Activated T-cell treated with anti-CD3 and anti-CD28 coated beads, Interleukin-2, amount 50 U/mL, for 4 hours (primary cell): ENCODE measurements around the gene TTLL4. TPM values are rescaled to one million over a fixed set of nuclear protein-coding genes. Genes with fewer than 3 reads are reported as not detected.

Source experiments
- ATAC-seq, 2 donors: fragments of 200-7000 bp; cut with Tn5 transposase; one replicate each; pipeline ENCODE4 v1.10.0; 2021
- DNase-seq: peaks from one replicate; pipeline ENCODE4 v3.0.0-alpha.2; 2020
- H3K27me3 Mint-ChIP-seq: one replicate; pipeline ENCODE4 v1.8.0; 2021; ENCODE audit warnings: low read depth, mixed read lengths
- H3K36me3 Mint-ChIP-seq: one replicate; pipeline ENCODE4 v1.8.0; 2022; ENCODE audit warnings: mixed read lengths; ENCODE audit not compliant: insufficient read depth
- H3K4me1 Mint-ChIP-seq: one replicate; pipeline ENCODE4 v1.8.0; 2021; ENCODE audit warnings: low read depth, mixed read lengths
- H3K4me3 Mint-ChIP-seq: one replicate; pipeline ENCODE4 v1.8.0; 2021; ENCODE audit warnings: mild to moderate bottlenecking, moderate library complexity, mixed read lengths
- H3K9me3 Mint-ChIP-seq: one replicate; pipeline ENCODE4 v1.8.0; 2021; ENCODE audit warnings: mixed read lengths
- total RNA-seq, 3 donors: library from RNA; stranded (reverse); gene quantifications; one replicate each; pipeline ENCODE4 v1.2.1, GENCODE V29; 2021

TTLL4 gene
- total RNA-seq, 3 donors from 2014 or later = 44.2 to 53.0 (median 52.5) TPM

DNA sequence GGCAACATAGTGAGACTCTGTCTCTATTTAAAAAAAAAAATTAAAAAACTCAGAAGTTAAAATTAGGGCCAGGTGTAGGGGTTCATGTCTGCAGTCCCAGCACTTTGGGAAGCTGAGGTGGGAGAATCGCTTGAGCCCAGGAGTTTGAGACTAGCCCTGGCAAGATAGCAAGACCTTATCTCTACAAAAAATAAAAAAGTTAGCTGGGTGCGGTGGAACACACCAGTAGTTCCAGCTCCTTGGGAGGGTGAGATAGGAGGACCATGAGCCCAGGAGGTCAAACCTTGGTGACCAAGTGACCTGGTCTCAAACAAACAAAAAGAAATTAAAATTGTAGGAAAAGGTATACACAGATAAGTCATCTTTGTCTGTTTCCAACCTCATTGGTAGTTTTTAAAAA is 11.3 kb downstream of the TTLL4 start:
- Mint-ChIP-seq H3K27me3 (no peaks in the 10 kb centered on the region), H3K4me3 (no peak overlapping the region), H3K9me3 (peaks cover 7% of the 10 kb centered on the region), H3K36me3 (peaks cover 14% of the 10 kb centered on the region), H3K4me1 (peaks cover 13% of the 10 kb centered on the region)
- no peak for ATAC-seq
- no peak for DNase-seq

DNA sequence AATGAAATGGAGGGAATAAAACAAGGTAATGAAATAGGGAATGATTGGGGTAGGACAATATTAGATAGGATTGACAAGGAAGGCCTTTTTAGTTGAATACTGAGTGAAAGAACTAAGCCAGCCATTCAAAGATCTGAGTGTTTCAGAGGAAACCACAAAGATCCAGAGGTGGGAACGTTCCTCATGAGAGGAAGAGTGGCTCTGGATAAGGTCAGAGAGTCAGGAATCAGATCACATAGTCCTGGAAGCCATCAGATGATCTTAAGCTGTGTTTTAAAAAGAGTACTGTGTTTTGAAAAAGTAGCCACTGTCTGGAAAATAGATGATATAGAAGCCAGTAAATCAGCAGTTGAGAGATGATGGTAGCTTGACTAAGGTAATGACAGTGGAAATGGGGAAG is 11.8 kb downstream of the TTLL4 start:
- DNase-seq (no peak), ATAC-seq (no peak)
- Mint-ChIP-seq H3K4me1 (peaks cover 12% of the 10 kb centered on the region), H3K36me3 (peaks cover 14% of the 10 kb centered on the region), H3K4me3 (no peak overlapping the region), H3K9me3 (peaks cover 7% of the 10 kb centered on the region), H3K27me3 (no peaks in the 10 kb centered on the region)

DNA sequence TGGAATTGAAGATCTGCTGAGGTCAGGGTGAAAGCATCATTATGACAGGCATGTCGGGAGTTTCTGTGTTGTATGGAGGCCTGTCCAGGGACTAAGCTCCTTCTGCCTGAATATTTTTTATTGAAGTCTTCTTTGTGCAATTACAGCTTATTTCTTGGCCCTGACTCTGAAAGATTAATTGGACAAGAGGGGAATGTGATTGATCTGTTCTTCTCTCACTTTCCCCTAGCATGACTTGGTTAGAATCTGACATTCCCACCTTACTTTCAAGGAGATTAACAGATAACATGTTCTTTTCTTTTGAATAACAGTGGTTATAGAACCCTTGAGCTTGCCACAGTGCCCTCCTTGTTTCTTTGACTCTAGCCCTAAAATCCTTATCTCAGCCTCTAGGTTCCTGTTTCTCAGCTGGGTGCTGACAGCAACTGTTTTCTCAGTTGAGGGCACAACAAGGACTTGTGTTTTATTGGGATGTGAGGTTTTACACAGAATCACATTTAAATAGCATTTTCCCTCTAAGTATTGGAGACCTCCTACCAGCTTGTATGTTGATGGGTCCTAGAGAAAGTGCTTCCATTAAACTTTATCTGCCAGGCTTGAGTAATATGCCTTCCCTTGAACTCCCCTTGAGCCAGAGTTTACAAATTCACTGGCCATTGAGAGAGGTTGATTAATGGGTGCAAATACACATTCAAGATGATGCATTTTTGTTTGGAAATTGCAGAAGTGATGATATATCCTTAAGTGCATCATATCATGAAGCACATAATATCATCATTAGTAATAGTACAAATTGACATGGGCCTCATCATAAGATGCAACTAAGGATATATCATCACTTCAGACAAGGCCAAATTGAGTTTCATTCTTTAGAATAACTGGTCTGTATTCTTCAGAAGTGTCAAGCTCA is 12.5 kb downstream of the TTLL4 start:
- no peak for ATAC-seq
- Mint-ChIP-seq H3K36me3 (peaks cover 17% of the 10 kb centered on the region), H3K27me3 (no peaks in the 10 kb centered on the region), H3K9me3 (peaks cover 11% of the 10 kb centered on the region), H3K4me1 (peaks cover 11% of the 10 kb centered on the region), H3K4me3 (no peak overlapping the region)
- DNase-seq = no peak

DNA sequence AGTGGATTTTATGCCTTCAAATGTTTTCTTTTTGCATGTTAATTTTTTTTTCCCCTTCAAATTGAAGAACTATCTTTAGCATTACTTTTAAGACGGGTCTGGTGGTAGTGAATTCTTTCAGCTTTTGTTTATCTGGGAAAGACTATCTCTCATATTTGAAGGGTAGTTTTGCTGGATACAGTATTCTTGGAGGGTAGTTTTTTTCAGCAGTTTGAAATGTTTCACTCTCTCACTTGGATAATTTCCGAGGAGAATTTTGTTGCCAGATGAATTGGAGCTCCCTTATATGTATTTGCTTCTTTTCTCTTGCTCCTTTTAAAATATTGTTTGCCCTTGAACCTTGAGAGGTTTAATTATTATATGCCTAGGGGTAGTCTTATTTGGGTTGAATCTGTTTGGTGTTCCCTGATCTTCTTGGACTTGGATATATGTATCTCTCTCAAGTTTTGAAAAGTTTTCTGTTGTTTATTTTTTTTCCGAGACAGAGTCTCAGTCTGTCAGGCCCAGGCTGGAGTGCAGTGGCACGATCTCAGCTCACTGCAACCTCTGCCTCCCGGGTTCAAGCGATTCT is 15.5 kb downstream of the TTLL4 start:
- no peaks in the 10 kb centered on the region for H3K27me3 Mint-ChIP-seq
- DNase-seq = no peak
- H3K36me3 Mint-ChIP-seq = peaks cover 20% of the 10 kb centered on the region
- no peak for ATAC-seq
- peaks cover 11% of the 10 kb centered on the region for H3K9me3 Mint-ChIP-seq
- no peak overlapping the region for H3K4me3 Mint-ChIP-seq
- peaks cover 11% of the 10 kb centered on the region for H3K4me1 Mint-ChIP-seq

DNA sequence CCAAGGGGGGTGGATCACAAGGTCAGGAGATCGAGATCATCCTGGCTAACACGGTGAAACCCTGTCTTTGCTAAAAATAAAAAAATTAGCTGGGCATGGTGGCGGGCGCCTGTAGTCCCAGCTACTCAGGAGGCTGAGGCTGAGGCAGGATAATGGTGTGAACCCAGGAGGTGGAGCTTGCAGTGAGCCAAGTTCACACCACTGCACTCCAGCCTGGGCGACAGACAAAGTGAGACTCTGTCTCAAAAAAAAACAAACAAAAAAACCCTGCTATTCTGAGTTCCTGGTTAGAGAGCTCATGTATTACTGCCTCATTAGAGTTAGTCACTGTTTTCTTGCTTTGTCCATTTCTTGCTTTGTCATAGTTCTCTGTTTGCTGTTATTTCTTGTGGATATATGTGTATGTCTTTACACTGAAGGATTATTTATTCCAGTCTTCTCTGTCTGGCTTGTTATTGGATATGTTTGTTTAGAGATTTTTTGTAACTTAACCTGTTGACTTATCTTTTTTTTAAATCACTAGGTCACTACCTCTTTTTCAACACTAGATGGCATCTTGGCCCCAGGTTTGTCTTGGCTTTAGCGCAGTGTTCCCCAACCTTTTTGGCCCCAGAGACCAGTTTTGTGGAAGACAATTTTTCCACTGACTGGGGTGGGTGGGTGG is 17.0 kb downstream of the TTLL4 start:
- DNase-seq (no peak), ATAC-seq (no peak)
- Mint-ChIP-seq H3K4me3 (no peak overlapping the region), H3K27me3 (no peaks in the 10 kb centered on the region), H3K36me3 (peaks cover 23% of the 10 kb centered on the region), H3K9me3 (peaks cover 11% of the 10 kb centered on the region), H3K4me1 (peaks cover 14% of the 10 kb centered on the region)

DNA sequence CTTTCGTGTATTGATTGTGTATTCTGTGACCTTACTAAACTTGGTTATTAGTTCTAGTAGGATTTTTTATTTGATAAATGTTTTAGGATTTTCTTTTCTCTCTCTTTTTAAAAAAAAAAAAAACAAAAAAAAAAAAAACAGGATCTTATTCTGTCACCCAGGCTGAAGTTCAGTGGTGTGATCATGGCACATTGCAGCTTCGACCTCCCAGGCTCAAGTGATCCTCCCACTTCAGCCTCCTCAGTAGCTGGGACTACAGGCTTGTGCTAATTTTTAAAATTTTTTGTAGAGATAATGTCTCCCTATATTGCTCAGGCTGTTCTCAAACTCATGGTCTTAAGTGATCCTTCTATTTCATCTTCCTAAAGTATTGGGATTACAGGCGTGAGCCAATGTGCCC is 19.0 kb downstream of the TTLL4 start:
- DNase-seq = no peak
- Mint-ChIP-seq H3K36me3 (peaks cover 35% of the 10 kb centered on the region), H3K4me3 (no peak overlapping the region), H3K27me3 (no peaks in the 10 kb centered on the region), H3K9me3 (peaks cover 11% of the 10 kb centered on the region), H3K4me1 (peaks cover 21% of the 10 kb centered on the region)
- no peak for ATAC-seq

DNA sequence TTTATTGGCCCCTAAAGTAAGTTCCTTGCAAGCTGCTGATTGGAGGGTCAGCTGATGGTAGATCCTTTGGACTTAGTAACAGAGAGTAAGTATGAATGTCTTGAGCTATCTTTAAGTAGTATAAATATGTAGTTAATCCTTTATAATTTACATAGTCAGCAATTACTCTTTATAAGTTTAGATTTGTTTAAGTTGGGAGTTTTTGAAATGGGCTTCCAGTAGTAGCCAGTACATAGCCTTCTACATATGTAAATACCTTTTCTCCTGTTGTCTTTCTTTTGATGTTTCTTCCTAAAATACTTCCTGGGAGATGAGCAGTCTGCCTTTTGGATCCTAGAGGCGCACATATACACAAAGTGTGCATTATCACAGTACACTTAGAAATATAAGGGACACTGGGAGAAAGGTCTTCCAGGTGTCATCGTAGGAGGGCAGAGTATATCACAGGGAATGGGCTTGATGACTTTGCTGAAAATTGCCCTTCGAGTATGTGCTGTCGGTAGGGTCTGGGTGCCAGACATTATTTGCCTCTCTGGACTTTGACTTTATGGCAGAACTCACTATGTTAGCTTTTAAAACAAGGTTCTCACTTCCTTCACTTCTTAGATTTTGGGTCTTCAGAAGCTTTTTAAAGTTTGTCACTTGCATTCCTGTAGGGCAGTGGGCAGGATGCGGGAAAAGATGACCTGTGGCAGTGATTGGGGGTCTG is 21.6 kb downstream of the TTLL4 start:
- Mint-ChIP-seq H3K9me3 (peaks cover 4% of the 10 kb centered on the region), H3K4me1 (peaks cover 21% of the 10 kb centered on the region), H3K36me3 (peaks cover 31% of the 10 kb centered on the region), H3K27me3 (no peaks in the 10 kb centered on the region), H3K4me3 (no peak overlapping the region)
- ATAC-seq = no peak
- DNase-seq = no peak

DNA sequence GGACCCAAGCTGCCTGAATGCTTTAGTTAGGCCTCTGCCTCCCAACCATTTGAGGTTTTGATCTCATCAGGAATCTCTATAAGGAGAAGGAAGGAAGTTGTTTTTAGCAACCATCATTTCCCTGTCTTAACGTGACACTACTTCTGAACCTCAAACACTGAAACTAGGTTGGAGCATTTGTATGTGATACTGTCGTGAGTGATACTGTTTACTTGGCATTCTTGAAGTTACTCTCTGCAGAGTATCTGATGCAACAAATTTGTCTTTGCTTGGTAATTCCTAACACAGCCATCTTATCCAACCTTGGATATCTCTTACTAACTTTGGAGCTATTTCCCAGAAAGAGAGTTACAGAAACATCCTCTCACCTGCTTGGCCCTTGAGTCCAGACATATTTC is 22.1 kb downstream of the TTLL4 start:
- Mint-ChIP-seq H3K4me1 (peaks cover 20% of the 10 kb centered on the region), H3K4me3 (no peak overlapping the region), H3K27me3 (no peaks in the 10 kb centered on the region), H3K9me3 (peaks cover 2% of the 10 kb centered on the region), H3K36me3 (peaks cover 33% of the 10 kb centered on the region)
- ATAC-seq (no peak), DNase-seq (no peak)

DNA sequence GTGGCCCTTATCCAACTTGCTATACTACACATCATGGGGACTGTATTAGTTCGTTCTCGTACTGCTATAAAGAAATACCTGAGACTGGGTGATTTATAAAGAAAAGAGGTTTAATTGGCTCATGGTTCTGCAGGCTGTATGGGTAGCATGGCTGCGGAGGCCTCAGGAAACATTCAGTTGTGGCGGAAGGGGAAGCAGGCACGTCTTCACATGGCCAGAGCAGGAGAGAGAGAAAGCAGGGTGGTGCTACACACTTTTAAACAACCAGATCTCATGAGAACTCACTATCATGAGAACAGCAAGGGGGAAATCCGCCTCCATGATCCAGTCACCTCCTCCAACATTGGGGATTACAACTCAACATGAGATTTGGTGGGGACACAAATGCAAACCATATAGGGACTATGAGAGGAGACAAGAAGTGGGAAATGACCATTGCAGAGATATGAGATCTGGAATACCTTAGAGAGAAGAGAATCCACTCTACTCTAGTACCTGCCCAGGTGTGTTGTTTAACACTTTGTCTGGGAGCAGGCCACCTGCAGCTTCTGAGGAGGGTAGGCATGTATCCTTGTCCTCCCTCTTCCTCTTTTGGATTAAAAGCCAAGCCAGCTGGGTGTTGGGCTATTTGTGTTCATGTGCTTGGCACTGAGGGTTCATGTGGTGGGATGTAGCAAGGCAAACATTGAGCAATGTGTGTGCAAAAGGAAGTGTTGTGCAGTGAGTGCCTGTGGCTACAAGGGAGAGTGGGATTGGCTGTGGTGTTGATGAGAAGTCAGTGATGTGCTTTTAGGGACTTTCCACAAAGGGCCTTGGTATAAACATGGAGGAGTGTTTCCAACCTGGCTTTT is 22.8 kb downstream of the TTLL4 start:
- DNase-seq (no peak), ATAC-seq (peak; percentile 75 to 82)
- Mint-ChIP-seq H3K9me3 (no peaks in the 10 kb centered on the region), H3K4me3 (no peak overlapping the region), H3K27me3 (no peaks in the 10 kb centered on the region), H3K36me3 (peaks cover 38% of the 10 kb centered on the region), H3K4me1 (peaks cover 19% of the 10 kb centered on the region)

DNA sequence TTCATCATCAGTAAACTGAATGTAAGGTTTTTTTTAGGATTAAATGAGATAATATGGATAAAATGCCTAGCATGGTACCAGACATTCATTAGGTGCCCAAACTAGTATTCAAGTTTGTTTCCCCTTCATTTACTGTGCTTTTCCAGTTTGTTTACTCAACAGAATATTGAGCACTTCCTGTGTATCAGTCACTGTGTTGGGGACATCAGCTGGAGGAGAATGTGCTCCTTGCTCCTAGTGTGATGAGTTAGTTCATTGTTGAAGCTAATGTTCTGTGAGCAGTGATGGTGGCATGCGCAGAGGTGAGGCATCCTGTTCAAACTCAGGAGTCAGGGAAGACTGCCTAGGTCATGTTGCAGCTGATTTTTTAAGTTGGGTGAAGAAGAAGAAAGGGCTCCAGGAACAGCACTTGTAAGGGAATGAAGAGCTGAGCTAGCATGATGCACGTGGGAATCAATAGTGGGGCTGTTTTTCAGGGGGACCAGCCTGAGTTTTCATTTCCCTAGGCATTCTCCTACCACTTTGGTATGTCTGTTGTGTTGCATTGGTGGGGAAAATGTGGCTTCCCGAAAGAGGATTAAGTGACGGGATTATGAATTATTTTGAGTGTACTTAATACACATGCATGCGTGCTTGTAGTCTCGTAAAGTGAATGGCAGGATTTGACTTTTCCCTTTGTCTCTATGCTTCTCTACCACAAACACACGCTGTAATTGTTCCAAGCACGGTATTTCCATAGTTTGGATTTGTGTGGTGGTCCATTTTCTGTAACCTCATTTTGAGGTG is 23.7 kb downstream of the TTLL4 start:
- ATAC-seq (no peak), DNase-seq (no peak)
- Mint-ChIP-seq H3K9me3 (no peaks in the 10 kb centered on the region), H3K4me1 (peaks cover 19% of the 10 kb centered on the region), H3K36me3 (peaks cover 41% of the 10 kb centered on the region), H3K4me3 (no peak overlapping the region), H3K27me3 (no peaks in the 10 kb centered on the region)

DNA sequence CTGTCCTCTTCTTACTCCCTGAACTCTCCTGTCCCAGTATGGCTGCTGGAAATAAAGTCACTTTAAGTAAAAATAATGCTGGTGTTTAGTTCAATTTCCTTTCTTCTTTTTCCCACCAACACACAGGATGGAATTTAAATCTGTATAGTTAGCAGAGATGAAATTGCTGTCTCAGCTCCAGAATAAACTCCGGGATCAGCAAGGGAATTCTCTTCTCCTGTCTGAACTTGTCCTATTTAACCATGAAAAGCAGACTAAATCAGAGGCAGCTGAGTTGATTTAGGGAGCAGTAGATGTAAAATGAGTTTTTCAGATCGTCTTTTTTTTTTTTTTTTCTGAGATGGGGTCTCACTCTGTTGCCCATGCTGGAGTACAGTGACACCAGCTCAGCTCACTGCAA is 25.9 kb downstream of the TTLL4 start:
- H3K27me3 Mint-ChIP-seq = no peaks in the 10 kb centered on the region
- ATAC-seq (no peak), DNase-seq (no peak)
- no peak overlapping the region for H3K4me3 Mint-ChIP-seq
- no peaks in the 10 kb centered on the region for H3K9me3 Mint-ChIP-seq
- H3K36me3 Mint-ChIP-seq = peaks cover 52% of the 10 kb centered on the region
- peaks cover 19% of the 10 kb centered on the region for H3K4me1 Mint-ChIP-seq

DNA sequence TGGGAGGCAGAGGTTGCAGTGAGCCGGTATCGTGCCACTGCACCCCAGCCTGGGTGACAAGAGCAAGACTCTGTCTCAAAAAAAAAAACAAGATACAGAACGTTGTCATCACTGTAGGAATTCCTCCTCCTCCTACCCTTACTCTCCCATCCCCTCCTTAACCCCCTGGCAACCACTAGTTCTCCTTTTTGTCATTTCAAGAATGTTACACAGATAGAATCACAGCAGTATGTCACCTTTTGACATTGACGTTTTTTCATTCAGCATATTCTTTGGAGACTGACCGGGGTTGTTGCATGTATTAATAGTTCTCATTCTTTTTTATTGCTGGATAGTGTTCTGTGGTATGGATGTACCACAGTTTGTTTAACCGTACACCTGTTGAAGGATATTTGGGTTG is 32.4 kb downstream of the TTLL4 start:
- Mint-ChIP-seq H3K9me3 (no peaks in the 10 kb centered on the region), H3K4me1 (peaks cover 10% of the 10 kb centered on the region), H3K4me3 (no peak overlapping the region), H3K36me3 (peaks cover 67% of the 10 kb centered on the region), H3K27me3 (no peaks in the 10 kb centered on the region)
- no peak for ATAC-seq
- no peak for DNase-seq

DNA sequence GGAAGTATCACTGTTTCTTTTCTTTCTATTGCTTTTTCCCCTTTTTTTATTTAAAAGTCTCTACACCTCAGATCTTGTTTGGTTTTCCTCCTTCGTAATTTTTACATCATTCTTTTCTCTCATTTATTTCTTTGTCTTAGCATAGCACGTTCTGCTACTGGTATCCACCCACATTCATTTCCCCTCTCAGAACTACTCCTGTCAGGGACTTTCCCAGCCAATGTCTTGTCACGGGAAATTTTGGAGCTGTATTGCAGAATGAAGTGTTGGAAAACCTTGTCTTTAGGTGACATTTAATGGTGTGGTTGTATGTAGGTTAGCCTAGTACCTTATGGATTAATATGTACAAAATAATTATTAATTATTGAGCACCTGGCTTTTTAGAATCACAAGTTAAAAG is 34.0 kb downstream of the TTLL4 start:
- Mint-ChIP-seq H3K4me1 (peaks cover 10% of the 10 kb centered on the region), H3K27me3 (no peaks in the 10 kb centered on the region), H3K36me3 (peaks cover 62% of the 10 kb centered on the region), H3K9me3 (no peaks in the 10 kb centered on the region), H3K4me3 (no peak overlapping the region)
- ATAC-seq (peak; percentile 48 to 65), DNase-seq (no peak)
